ENCODE measurements around the gene CSF2.
A peak's percentile ranks its signal among the peaks of the same experiment; 100 is the strongest.

CSF2 gene

DNA sequence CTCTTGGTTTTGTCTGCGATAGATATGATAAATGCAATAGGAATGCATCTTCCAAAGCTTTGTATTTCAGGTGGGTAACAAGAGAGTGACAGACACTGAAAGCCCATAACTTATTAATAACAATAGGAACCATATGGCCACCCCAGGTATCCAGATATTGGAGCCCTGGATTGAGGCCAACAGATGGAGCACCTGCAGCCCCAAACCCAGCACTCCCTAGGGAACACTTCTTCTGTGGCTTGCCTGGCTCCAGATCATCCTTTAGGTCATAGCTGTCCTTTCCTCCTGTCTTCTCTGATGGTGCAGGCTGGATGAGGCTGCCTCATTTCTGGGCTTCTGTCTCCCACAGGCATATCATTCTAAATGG, 18.2 kb upstream of the CSF2 start:
- DNase-seq, result no peak

DNA sequence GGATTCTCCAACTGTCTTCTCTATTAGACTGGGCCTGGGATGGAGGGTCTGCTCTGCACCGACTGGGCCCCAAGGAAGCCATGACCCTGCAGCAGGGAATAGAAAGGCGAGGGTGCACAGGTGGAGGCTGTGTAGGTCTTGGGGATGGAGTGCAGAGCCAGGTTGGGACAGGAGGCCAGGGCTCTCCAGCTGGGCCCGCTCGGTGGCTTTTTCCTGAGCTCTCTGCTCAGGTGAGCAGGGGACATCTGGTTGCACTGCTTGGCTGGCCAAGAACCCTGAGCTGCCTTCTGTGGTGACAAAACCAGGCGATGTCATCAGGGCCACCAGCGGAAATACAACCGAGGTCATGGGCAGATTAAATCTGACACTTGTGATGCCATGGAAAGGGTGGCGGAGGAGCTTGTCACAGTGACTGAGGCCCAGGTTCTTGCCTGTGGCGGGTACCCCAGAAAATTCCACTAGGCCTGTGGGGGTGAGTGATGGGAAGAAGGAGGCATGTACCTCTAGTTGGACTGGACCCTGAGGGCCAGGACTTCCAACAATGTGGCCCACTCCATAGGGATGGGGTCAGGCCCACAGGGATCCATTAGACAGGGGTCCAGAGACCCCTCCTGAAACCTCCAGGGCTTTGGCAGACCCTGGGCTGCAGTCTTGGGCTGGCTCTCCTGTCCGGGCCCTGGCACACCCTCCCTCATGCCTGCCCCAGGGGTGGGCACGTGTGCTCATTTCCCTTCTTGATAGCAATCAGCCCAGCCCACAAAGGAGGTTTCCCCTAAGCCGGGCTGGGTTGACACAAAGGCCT, 17.6 kb upstream of the CSF2 start:
- no peak for DNase-seq

DNA sequence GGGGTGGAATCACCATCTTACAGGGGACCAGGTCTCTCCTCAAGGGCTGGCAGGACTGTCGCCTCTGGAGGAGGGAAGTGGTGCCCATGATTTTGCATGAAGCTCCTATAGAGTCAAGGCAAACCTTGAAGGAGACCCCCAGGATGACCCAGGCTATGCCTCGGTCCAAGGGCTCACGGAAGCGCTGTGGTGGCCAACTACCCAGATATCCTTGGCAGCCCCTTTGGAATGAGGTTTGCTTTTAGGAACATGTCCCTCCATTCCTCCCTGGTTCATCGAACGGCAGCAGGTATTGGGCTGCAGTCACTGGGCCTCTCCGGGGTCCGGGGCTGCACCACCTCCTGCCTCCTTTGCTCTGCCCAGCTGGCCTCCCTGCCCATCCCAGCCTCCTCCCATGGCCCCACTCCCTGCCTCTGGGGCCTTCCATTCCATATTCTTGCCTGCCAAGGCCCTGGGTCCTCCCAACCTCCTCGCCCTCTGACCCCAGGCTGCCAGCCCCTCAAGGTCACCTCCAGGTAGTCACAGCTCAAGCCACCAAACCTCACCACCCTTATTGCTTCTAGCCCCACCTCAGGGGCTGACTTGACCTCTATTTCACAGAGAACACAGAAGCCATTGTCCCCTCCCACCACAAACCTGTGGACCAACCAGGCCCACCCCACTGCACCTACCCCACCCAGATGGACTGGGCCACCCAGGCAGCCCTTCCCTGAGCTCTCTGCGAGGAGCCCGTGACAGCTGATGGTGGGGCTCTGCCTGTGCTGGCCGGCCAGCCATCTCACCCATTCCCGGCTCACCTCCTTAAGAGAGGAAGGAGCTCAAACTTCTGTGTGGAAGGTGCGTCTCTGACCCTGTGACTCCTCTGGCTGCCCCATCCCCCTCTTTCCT, 16.7 kb upstream of the CSF2 start:
- no peak for DNase-seq

DNA sequence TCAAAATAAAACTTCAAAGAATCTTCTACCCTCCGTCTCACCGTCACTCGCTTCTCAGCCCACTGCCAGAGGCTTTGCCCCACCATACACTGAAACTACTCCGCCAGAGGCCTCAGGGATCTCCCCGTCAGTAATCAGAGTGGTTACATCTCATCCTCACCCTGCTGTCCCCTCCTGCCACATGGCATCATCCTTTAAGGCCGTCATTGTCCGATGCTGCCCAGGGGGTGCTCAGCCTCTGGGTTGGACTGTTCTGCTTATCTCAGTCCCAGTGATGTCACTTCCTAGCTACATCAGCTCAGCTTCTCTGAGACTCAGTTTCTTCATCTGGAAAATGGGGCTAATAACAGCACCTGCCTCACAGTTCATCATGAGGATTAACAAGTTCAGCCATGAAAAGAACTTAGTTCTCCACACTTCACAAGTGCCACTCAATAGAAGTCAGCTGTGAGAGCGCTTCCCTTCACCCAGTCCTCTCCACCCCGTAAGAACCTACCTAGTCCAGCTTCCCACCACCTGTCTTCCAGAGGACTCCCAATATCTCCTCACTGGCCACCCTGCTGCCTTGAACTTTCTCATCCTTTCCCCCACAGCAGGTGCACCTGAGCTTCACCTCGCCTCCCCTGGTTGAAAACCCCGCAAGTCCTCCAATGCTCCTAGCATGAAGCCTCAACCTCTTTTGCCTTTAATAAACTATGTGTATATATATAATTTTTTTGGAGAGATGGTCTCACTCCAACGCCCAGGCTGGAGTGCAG, 15.9 kb upstream of the CSF2 start:
- no peak for DNase-seq

DNA sequence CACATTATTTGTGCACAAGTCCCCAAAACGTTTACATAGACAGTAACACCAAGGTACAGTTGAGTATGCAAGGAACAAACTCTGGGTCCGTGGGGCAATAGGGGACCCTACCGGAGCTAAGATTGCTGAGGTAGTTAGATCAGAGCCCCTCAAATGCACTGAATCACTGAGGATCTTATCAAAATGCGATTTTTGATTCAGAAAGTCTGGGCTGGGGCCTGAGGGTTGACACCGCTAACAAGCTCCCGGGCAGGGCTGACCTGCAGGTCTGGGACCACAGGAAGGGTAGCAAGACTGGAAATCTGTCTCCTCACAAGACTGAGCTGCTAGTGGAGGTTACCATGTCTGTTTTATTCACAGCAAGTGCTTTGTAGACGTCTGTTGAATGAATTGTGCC, 14.9 kb upstream of the CSF2 start:
- no peak for DNase-seq

DNA sequence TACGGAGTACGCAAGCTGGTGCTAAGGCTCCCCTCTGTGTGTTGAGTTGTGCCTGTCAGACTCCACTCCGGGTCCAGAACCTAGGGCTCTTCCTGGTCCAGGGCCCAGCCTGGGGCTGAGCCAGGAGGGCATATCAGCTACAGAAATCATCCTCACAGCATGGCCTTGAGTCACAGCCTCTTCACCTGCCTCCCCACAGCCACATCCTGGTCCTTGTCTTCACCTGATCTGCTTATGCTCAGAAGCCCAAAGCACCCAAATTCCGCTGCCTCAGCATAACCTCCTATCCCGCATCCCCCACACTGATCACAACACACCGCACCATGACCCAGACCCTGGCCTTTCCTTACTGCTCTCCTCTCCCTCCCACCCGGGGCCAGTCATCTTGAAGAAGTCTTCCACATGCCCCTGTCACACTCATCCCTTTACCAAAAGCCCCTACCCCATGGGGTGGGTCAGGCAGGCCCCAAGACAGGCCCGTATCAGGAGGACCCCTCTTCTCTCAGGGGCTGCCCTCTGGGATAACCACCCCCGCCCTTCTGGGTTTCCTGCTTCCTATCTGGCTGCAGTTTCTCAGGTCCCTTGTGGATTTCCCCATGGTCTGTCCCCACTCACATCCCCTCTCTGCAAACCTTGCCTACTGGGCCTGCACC, 14.4 kb upstream of the CSF2 start:
- DNase-seq, result no peak

DNA sequence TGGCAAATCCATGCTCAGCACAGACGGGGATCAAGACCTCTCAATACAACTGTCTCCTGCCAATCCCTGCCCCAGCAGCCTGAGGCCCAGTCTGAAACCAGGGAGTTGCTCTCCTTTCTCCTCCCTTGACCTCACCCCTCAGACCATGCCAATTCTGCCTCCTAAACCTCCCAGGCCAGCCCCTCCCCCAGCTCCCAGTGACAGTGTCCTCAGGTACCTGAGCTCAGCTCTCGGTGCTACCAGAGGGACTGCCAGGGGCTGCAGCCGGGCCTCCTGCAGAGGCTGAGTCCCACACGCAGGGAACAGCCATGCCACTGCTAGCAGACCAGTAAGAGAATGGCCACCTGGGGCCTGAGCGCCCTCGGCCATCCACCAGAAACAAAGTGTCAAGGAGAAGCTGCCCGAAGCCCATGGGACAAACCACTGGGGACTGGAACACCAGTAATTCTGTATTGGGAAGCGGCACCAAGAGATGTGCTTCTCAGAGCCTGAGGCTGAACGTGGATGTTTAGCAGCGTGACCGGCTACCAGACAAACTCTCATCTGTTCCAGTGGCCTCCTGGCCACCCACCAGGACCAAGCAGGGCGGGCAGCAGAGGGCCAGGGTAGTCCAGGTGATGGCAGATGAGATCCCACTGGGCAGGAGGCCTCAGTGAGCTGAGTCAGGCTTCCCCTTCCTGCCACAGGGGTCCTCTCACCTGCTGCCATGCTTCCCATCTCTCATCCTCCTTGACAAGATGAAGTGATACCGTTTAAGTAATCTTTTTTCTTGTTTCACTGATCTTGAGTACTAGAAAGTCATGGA, 13.7 kb upstream of the CSF2 start:
- no peak for DNase-seq

DNA sequence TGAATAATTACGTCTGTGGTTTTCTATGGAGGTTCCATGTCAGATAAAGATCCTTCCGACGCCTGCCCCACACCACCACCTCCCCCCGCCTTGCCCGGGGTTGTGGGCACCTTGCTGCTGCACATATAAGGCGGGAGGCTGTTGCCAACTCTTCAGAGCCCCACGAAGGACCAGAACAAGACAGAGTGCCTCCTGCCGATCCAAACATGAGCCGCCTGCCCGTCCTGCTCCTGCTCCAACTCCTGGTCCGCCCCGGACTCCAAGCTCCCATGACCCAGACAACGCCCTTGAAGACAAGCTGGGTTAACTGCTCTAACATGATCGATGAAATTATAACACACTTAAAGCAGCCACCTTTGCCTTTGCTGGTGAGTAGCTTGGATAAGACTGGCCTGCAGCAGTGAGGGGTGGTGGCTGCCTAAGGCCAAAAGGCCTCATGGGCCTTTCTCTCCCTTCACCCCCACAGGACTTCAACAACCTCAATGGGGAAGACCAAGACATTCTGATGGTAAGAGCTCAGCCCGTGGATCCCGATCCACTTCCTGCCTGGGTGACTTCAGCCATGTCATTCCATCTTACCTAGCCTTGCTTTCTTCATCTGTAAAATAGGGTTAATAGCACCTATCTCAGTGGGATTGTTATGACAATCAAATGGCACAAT, 13.0 kb upstream of the CSF2 start, which contains the start of gene IL3:
Gene IL3, plus strand, starts transcription at position 155 of the 661 bp plus-strand sequence. Its CDS starts 52 bp downstream, at position 207.
- DNase-seq, result no peak

DNA sequence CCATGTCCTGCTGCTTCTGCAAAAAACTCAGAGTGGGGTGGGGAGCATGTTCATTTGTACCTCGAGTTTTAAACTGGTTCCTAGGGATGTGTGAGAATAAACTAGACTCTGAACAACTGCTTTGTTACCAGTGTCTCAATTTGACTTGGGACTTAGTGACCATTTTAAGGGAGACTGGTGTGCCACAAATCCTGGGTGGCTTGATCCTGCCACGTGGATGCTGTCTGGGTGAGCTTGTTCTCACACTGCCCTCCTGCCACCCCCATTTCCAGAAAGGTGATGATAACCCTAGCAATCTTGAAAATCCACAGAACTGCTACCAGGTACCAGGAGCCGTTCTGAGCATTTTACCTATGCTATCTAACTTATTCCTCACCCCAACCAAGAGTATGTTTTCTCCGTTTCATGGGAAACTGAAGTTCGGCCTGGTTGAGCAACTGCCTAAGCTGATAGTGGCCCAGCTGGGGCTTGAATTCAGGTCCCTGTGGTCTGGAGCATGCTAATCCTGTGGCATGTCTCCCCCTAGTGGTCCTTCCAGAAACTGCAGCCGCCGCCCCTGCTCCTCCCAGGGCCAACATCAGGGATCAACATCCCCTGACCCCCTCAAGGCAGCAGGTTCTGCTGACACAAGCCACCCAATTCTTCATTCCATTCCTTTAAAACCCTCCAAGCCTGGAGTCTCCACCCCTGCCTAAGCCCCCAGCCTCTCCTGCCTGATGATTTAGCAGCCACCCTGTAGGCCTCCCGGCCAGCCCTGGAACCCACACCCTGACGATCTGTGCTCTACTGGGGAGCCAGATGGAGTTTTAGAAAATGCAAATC, 10.3 kb upstream of the CSF2 start:
- DNase-seq, result peak; percentile 78

DNA sequence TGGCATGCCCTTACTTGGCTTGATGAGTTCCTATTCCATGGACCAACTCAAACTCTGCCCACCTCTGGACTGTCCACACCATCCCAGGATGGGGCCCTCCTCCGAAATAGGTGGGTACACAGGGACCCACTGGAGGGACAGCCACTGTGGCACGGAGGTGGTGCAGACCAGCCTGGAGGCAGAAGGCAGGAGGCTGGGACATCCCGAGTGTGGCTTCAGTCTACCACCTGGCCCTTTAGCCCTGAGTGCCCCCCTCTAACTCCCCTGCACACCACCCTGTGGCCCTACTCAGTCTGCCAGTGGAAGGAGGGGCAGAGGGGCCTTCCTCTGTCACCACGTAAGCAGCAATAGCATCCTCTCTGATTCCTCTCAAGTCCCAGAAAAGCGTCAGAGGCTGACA, 9.4 kb upstream of the CSF2 start:
- no peak for DNase-seq

DNA sequence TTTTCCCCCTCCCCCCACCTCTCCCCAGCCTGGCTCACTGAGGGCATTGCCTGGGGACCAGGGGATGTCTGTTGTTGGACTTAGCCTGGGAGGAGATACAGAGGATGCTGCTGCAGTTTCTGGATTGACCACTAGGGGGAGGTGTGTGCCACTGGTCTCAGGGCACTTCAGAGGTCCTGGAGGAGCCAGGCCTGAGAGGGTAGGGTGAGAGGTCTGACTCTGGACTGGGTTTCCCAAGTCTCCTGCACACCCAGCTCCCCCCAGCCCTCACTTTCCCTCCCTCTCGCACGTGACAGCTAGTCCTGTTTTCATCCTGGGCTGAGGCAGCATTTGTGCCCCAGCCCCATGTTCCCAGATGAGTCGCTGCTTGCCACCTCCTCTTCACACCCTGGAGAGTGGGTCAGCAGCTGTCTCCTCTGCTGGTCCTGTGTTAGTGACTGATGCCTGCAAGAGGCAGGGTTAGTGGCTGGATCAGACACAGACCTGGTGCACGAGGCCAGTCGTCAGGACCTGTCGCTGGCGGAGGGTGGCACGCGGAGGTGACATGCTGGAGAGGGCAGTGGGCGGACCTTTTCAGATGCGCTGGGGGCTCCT, 8.8 kb upstream of the CSF2 start:
- DNase-seq, result peak; percentile 82

DNA sequence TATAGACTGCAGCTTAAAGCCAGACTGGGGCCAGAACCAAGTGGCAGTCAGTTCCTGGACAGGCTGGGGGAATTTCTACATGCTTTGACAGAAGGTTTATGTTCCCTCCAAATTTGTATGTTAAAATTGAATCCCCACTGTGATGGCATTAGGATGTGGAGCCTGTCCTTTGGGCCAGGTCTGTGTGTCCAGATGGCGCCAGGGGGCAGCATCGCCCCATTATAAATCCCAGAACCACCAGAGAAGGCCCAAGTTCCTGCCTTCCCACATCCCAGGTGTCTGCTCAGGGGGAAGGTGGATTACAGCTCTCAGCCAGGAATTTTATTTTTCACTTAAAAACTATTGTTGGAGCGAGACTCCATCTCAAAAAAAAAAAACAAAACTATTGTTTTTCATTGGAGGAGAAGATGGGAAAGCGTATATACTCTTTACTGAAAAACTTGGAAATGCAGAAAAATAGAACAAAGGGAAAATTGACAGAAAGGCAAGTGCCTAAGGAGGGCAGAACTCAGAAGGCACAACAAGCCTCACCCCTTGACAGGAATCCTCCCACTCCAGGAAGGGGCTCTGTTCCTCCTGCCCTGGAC, 8.1 kb upstream of the CSF2 start:
- peak; percentile 70 for DNase-seq

DNA sequence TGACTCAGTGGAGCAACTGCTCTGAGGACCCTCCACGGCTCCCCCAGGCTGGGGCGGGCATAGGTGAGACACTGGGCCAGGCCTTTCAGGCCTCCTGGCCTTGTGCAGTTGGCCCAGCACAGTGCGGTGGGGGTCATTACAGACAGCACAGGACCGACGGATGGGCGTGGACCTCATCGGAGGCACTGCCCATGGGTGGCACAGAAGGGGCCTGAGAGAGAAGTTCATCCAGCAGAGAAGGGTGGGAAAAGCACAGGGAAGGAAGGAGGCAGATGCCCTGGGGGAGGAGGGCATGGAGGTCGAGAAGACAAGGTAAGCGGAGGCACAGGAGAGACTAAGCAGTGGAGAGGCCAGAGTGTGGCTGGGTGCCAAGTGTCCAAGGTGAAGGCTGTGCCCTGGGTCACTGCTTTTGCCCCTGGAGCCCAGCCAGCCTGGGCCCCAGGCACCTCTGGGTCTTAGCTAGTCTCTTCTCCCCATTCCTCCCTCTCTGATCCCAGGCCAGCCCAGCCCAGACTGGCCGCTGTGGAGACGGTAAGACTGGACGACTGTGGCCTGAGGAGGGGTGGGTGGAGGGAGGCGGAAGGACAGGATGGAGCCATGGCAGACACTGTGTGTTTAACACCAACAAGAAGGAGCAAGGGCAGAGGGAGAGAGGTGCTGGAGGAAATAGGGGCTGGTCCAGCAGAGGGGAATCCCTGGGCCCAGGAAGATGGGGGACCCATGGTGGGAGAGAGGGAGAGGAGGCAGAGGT, 7.5 kb upstream of the CSF2 start:
- DNase-seq, result no peak

DNA sequence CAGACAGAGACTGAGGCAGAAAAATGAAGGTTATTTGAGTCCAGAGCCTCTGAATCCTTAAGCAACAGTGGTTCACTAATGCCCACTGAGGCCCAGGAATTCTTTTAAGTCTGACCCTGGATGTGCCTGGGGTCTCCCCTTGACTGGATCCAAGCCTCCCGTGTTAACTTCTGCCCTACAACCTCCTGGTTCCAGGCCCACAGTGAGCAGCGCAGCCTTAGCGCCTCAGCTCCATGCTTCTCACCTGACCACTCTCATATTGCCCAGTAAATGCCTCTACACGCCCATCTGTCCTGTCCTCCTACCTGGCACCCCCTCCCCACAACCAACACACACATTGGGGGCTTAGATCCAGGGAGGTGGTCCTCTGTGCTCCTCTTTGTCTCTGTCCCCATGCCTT, 6.7 kb upstream of the CSF2 start:
- no peak for DNase-seq

DNA sequence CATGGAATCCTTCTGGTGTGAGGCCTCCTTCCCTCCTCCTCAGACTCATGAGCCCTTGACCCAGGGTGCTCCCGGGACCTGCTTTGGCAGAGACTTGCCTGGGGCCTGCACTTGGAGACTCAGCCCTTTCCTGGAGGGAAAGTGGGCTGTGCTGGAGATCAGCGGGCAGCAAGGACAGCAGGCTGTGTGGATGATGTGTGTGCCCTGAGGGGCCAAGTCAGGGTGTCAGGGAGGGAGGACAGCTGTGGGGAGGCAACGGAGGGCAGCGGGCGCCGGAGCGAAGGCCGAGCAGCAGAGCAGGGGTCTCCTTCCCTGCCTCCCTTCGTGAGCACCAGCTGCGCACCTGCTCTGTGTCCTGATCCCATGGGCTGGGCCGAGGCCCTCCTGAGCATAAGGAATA, 6.1 kb upstream of the CSF2 start:
- no peak for DNase-seq

DNA sequence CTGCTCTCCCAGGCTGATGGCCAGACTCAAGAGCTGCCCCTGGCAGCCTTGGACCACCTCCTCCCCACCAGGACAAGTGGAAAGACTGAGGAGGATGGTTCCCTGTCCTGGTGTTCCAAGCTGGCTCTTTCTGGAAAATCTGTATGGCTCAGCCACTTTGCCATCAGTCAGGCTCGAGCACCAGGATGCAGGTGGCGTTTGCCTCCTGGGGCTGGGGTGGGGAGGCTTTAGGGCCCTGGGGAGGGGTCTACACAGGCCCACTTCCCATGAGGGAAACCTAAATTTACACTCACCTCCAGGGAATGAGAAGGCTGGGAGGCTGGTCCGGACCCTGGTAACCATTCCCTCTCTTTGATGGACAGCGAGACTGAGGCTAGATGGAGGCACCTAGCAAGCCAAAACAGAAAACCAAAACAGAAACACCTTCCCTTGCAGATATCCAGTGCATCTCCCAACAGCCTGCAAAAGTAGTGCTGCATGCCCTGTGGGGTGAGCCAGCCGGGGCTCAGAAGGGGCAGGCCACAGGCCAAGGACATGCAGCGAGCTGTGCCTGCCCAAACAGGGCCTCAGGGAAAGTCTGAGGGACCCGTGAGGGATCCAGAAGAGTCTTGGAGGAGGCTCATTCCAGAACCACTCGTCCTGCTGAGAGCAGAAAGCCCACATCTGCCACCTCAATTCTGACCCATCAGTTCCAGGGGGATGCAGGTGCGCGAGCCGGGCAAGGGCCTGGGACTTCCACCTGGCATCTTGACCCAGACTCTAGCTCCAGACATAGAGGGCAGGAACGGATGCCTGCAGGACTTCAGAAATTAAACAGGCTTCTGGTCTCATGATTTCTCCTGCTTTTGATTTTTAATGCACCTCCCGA, 5.4 kb upstream of the CSF2 start:
- no peak for DNase-seq

DNA sequence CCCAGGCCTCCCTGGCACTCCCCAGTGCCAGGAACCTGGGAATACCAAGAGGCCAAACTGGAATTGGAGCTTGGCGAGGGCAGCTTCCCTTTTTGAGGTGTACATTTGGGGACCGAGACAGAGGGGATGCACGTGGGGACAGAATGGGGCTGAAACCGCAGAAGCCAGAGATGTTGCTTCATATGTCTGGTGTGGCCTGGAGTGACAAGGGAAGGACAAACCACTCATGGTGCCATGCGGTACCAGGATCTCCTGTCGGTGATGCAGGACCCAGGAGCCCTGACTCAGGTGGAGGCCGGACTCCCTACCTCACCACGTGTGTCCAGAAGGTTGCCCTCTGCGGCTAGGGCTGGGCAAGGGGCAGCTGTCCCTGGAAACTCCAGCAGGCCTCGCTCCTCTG, 4.0 kb upstream of the CSF2 start:
- DNase-seq, result no peak

DNA sequence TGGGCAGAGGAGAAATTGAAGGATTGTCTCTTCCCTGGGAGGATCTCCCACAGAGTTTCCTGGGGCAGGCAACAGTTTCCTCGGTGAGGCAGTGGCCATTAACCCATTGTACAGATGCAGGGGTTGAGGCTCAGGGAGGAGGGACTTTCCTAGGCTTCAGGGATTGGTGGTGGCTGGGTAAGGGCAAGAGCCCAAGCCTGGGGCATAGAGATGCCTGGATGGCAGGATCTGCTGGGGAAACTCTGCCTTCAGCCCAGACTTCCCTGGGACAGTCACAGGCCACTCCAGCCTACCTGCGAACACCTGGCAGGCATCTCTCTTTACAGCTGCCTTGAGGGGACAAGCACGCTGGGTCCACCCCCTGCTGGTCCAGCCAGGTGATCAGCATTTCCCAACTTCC, 3.6 kb upstream of the CSF2 start:
- no peak for DNase-seq

Data from RPMI8226 (cell line).